Renal cortex interstitium (tissue), 11 donors: ENCODE data around the gene CTNNA2. TPM values are rescaled to one million over a fixed set of nuclear protein-coding genes. Genes with fewer than 3 reads are reported as not detected.

Source experiments
- DNase-seq, 11 donors: peaks; one replicate each; pipeline ENCODE4 v3.0.0-alpha.2; 2013; ENCODE audit warnings: low read depth in 9 of 11, low spot score in 4 of 11; ENCODE audit errors: extremely low read depth in 1 of 11
- polyA plus RNA-seq, 3 donors: library from polyadenylated mRNA; unstranded; fragments of 120-200 nt; gene quantifications; one replicate each; pipeline ENCODE4 v1.2.1, GENCODE V29; 2013; ENCODE audit not compliant: insufficient read length in 3 of 3

Gene CTNNA2
- polyA plus RNA-seq, 3 donors, result 4.3 to 6.0 (median 4.7) TPM

DNA sequence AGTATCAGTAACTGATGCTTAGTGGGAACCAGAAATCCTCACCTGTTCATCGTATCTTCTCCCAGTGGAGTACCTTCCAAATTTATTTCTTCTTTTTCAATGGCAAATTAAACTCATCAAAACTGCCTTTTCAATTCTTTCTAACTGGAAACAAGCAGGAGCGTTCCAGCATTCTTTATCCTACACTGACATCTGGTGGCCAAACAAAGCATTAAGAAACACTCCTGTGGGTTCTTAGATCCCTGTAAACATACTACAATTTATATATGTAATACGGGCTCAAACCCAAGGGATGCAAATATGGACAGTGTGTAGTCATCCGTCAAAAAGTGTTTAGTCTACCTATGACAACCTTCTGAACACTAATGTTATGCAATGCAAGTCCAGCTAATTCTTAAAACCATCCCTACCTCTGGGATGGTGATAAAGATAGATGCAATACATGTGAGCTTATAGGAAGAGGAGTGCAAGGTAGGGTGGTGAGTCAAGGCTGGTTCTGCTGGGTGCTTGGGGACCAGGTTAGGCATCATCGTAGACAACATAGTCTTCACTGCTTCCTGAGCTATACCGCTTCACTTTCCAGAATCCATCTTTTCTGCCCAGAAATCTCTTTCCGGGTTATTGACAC is 375.0 kb downstream of the CTNNA2 start:
- peak in 9 of 11 donors; percentile 26 to 57 (median 44) for DNase-seq

DNA sequence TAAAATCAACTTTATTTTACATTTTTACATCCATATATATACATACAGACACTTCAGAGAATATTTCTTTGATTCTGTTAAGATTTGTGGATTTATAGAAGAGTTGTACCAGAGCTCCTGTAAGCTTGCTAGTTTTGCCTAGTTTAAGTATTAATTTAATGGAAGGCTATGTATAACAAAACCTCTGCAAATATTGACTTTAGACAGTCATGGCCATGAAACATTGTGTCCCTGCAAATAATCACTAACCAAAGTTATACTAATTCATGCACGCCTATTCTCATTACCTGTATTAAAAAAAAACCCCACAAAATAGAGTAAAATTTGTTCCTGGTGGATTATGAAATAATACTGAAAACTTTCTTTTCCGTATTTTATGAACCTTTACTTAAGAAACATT is 379.3 kb downstream of the CTNNA2 start:
- no peak for DNase-seq

DNA sequence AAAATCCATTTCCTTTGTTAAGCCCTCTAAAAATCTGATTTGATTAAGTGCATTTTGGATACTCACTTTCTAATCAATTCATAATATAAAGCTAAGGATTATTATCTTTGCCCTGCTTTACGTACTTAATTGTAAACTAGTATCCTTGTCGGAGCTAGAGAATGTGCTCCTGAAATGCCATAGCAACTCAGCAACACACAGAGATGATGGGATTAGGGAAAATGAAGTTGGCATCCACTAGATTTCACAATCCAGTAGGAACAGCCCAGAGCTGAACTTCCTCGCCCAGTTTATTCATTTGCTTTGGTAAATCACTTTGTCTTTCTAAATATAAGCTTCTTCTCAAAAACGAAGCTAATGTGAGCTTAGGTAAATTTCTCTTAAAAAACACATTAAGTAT is 386.3 kb downstream of the CTNNA2 start:
- no peak for DNase-seq

DNA sequence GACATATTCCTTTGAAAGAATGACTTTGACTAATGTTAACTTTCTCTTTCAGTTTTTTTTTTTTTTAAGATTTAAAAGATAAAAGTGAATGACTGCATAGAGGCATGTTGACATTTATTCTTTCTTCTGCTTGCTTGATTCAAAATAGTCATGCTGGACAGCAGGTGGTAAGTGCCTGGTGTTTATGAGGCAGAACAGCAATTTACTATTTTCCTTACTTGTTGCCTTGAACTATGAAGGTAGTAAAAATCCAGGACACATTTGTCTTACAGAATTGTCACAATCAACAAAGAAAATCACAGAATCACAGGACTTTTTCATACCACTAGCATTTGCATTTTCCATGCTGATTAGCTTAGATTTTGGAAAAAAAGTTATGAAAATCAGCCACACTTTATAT is 388.3 kb downstream of the CTNNA2 start:
- DNase-seq, result peak in 4 of 11 donors; percentile 2 to 34 (median 18)

DNA sequence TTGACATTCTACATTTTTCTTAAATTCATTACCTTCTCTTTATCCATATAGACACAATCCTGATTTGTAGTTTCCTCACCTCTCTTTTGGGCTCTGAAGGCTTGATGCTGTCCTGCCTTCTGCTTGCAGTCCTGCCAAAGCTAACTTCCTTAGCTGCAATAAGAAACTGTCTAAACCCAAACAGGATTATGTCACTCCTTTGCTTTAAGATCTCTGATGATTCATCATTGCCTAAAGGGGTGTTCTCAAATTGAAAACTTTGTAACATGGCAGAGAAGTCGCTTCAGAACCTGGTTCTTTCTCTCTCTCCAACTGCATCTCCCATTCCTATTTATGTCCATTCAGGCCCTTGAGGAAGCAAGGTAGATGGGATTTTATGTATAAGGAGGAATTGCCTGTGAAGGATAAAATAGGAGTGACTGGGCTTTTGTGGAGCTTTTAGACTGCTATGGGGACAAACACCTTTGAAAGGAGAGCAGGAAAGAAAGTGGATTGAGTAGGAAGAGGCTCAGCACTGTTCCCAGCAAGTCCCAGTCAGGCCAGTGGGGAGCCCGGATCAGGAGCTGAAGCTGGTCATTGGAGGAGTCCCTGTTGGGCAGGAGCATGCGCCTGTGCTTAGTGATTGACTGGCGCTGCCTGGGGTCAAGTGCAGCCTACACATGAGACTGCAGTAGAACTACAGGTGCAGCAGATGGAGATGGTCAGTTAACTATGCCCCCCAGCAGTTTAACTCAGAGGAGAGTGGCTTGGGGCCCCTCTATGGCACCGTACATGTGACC is 390.6 kb downstream of the CTNNA2 start:
- DNase-seq, result no peak

DNA sequence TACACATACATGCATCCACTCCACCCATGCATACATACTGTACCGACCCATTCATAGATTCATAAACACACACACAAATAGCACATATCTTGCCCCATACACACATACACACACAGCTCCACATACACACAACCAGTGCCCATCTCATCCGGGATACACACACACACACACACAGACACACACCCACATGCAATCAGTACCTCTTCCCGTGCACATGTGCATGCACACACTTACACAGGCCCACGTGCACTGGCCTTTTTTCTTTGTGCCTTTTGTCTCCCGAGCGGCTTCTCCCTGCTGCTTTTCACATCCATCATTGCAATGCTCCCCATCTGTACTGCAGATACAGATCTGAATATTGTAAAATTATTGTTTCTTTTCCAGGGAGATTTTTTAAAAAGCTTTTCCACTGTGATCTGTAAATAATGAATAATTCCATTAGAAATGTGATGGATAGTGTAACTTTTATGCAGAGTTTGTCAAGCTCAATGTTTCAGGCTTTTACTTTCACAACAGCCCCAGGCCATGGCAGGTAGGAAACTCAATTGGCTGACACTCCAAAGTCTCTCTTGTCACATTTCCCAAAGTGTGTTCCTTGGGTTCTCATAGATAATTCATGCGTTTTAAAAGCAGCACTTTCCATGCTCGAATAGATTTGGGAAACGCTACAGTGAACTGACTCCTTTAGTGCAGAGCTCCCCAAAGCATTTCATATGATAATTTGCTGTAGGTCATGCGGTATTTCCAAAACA is 393.5 kb downstream of the CTNNA2 start:
- DNase-seq, result no peak

DNA sequence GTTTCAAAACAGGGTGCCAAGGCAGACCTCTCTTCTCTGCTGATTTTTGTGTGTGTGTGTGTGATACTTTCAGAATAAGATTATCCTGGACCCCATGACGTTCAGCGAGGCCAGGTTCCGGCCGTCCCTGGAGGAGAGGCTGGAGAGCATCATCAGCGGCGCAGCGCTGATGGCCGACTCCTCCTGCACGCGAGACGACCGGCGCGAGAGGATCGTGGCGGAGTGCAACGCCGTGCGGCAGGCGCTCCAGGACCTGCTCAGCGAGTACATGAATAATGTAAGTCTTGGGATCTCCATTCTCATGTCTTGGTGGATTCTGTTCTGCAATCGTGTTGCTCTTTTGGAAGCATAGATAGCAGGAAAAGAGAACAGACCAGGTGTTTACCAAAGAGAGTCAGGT is 396.7 kb downstream of the CTNNA2 start:
- DNase-seq, result no peak

DNA sequence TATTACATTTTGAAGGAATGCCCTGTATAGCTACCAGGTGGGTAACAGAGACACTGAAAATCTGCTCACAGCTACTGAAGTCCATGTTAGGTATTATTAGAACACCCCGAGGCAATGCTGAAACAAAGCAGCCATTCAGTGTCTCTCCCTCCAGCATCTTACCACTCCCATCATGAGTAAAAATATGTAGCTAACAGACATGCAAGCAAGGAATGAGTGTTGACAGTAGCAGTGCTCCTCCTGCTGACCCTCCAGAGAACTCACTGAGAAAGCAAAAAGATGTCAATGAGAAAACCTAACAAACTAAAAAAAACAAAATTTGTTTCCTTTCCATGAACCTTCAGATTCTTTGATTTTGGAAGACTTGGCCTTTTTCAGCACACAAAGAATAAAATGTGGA is 397.8 kb downstream of the CTNNA2 start:
- DNase-seq, result no peak

DNA sequence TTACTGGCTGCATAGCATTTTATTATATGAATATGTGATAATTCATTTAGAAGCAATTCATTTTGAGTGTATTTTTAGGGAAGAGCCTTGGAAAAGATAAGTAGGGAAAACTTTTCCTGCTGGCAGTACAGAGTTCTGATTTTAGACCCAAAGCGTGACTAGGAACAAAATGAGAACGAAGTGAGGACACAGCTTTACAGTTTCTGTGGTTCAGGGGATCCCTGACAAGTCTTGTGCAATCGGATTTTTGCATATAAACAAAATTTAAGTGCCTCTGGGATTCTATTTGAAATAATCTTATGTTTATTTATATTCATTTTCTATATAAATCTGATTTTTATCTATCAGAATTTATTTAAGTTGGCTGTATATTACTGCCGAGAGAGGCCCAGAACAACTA is 402.6 kb downstream of the CTNNA2 start:
- DNase-seq, result no peak

DNA sequence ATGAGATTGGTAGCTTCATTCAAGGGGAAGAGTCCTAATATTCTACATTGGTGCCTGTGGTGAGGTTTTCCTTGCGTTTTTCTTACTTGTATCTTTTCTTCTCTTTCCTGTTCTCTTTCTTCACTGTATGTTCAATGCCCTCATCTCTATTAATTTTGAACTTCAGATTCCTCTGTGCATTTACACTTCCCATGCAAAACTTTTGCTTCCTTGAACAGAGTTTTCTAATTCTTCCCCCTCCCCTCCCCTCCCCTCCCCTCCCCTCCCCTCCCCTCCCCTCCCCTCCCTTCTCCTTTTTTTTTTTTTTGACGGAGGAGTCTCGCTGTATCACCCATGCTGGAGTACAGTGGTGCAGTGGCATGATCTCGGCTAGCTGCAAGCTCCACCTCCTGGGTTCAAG is 403.4 kb downstream of the CTNNA2 start:
- DNase-seq, result no peak

DNA sequence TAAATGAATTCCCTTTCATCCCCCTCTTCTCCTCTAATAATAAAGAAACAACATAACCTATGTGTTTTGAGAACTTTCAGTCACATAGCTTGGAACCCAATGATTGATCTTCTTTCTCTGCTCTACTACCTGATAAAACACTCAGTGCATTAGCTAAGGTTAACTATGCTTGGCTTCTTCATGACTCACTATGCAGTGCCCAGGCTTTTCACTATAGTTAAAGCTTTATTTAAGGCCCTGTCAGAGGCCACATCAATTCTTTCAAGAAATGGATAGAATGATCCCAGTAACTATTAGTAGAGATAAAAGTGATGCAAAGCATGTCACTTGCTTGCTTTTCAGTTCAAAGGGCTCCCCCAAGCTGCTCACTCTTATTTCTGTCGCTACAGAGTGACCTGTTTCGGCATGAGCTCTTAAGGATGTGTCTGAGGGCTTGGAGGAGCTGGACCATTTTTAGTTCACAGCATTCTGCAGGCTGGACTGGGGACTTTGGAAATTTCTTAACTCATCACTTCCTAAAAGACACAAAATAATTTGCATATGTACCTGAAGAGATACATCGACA is 407.7 kb downstream of the CTNNA2 start:
- no peak for DNase-seq

DNA sequence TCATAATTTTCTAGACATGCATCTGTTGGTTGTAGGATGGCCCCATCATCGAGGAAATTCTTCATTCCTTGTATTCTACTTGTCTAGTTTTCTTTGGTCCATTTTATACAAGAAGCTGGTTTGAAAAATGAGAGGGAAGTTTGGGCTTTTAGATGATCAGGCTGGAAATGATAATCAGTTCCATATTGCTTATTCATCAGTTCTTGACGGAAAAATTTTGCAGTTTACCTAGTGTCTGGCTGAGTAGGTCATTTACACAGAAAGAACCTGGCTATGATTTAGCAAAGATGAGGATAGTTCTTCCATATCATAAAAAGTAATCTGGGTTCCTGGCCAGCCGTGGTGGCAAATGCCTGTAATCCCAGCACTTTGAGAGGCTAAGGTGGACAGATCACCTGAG is 416.8 kb downstream of the CTNNA2 start:
- DNase-seq, result no peak

DNA sequence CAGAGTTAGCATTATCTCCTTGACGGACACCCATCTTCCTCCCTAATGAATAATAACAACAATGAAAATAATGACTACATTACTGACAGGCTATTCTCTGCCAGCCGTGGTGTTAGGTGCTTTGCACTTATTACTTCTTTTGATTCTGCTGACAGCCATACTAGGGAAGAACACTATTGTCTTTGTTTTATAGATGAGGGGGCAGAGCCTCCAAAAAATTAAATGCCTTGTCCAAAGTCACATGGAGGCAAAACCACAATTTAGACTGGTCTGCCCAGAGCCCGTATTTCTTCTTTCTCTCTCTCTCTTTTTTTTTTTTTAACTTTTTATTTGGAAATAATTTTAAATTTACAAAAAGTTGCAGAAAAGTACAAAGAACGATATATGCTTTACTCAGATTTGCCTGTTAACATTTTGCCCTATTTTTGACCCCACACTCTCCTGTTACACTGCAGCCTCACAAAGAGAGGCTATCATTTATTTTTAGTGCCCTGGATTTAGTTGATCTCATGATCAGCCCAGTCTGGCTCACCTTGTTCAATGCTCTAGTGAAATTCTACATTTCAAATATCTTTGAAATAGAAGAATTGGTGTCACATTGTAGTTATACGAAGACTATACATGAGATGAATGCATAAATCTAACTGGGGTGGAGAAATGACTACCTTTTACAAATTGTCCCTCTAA is 422.3 kb downstream of the CTNNA2 start:
- DNase-seq, result no peak

DNA sequence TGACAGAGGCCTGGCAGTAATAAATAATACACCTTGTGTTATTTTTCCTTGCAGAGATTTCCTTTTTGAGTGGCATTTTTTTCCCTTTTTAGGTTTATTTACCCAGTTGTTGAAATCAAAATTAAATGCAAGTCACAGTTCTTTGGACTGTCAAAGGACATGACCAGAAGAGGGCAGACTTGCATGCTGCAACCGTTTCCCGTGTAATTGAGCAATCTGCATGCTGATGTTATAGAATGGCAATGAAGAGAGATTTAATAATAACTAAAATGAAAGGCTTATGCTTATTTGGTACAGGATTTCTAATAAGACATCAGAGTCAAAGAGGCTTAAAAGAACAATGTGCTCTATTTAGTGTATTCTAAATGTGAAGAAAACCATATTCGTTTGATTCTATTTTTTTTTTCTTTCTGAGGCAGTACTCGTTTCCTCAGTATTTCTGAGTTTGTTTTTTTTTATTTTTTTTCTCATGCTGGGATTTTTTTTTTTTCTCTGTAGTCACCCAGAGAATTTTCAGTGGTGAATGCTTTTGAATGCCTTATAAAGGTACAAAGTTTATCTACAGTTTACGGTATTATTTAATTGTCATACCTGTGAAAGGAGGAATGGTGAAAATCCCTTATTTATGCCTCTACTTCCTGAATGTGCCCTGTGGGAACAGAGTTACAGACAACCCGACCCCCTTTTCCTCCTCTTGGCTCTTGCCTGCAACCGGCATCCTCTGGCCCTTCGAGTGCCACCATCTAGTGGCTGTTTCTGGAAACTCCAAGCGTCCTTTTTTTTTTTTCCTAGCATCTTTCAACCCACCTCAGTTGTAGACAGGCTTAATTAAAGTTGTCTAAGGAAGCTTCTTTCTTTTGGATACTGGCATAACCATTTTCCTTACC is 423.2 kb downstream of the CTNNA2 start:
- DNase-seq, result peak in 8 of 11 donors; percentile 30 to 64 (median 44)

DNA sequence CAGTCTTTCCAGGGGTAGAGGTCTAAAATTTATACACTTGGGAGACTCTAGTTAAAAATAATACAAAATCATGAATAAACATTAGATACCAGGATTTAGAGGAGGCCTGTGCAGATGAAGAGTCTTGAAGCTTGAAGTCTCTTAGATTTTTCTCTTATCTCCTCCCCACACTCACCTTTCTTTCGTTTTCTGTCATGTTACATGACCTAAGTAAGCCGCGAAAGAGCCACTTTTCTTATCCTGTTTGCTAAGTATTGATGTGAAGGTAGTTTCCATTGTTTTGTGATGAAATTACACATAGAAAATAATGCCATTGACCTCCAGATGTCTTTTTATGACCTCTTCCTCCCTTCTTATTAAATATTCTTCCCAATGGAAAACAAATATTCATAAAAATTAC is 423.9 kb downstream of the CTNNA2 start:
- DNase-seq, result no peak

DNA sequence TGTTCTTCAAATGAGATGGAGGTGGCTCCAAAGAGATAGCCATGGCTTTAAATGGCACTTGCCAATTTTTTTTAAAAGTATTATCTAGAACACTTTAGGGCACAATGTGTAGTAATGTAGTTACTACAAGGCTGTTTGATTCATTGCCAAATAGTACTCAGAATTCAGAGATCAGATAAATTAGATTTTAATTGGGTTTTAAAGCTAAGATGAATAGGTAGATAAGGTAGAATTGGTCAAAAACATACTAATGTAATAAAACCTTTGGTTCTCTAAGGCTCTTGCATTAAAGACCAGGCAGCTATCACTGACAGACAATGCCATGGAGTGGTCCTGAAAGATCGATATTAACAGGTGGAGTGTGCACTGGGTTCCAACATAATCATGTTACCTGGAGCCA is 425.8 kb downstream of the CTNNA2 start:
- no peak for DNase-seq

DNA sequence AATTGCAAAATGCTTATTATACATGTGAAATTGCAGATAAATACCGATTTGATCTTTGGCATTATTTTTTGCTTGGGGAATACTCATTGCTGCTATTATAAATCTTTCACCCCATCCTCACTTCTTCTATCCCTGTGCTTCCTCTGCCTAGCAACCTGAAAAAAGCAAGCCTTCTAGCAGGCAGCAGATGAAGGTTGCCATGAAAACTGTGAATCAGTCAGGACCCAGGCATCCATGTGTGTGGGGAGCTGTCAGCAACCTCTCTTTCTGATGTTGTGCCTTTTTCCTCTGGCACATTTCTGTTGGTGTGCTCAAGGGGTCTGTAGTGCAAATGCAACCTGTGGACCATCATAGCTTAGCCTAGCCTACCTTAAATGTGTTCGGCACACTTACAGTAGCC is 427.5 kb downstream of the CTNNA2 start:
- DNase-seq, result no peak

DNA sequence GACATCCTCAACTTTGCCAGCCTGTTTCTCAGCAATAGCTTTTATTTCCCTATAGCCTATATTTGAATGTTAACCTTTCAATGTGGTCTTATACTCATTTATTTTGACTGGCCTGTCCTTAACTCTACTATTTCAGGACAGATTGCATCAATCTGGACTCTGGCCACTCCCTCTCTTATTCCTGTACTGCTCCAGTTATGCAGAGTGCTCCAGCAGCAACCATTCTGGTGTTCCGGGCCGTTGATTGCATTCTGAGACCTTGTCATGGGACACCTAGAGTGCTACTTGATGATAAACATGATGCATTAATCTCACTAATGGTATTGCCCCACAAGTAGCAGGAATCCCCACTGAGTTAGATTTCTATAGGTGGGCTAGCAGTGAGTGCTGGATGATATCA is 428.3 kb downstream of the CTNNA2 start:
- no peak for DNase-seq
